Measurements from ENCODE around the gene FXYD3. TPM values are rescaled to one million over a fixed set of nuclear protein-coding genes. Genes with fewer than 3 reads are reported as not detected.

Gene FXYD3
- total RNA-seq, 4 donors from 2014 or later = 1.7 to 2.0 TPM; not detected in 2

- TF ChIP-seq, protein P1, sequence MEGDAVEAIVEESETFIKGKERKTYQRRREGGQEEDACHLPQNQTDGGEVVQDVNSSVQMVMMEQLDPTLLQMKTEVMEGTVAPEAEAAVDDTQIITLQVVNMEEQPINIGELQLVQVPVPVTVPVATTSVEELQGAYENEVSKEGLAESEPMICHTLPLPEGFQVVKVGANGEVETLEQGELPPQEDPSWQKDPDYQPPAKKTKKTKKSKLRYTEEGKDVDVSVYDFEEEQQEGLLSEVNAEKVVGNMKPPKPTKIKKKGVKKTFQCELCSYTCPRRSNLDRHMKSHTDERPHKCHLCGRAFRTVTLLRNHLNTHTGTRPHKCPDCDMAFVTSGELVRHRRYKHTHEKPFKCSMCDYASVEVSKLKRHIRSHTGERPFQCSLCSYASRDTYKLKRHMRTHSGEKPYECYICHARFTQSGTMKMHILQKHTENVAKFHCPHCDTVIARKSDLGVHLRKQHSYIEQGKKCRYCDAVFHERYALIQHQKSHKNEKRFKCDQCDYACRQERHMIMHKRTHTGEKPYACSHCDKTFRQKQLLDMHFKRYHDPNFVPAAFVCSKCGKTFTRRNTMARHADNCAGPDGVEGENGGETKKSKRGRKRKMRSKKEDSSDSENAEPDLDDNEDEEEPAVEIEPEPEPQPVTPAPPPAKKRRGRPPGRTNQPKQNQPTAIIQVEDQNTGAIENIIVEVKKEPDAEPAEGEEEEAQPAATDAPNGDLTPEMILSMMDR (IDR thresholded peaks at IDR 0.05; ENCODE audit: low read depth) = no peak
Measured at GRCh38 chr19:35108730-35109129, 6.9 kb upstream of the FXYD3 start.

DNA sequence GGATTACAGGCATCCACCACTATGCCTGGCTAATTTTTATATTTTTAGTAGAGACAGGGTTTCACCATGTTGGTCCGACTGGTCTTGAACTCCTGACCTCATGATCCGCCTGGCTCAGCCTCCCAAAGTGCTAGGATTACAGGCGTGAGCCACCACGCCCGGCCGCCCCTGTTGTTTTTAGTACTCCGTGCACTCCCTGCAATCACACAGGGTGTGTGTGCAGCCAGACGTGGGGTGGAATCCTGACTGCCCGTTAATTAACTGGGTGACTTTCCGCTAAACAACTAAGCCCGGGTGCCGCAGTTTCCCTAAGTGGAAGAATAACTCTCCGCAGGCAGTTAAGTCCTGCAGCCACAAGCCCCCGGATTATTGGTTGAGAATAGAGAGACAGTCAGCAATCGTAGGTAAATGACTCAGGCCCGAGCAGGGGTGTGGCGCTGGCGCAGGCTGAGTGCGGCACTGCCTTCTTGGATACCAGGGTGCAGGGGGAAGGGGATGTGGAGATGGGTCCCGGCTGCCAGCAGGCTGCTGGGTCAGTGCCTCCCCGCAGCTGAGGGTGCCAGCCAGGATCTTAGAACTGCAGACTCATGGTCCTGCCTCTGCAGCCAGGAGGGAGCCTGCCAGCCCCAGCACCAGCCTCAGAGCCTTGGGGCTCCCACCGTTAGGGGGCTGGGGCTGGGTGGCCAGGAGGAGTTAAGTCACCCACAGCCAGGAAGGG lies 6.1 kb upstream of the FXYD3 start:
- TF ChIP-seq, protein P1 (IDR thresholded peaks at IDR 0.05; ENCODE audit: low read depth) = no peak

DNA sequence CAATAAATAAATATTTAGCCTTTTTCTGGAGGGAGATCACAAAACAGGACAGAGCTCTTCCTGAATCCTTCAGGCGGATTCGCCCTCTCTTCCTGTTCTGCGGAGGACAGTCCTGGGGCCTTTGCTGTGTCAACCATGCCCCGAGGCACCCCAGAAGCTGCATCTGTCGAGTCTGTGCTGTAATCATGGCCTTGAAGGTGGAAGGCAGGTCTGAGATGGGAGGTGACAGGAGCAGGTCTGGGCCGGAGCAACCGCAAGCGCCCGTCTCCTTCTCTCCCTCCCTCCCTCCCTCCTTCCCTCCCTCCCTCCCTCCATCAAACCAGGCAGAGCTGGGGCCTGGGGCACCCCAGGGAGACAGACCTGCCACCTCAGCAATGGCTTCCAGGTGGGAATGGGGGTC lies 4.6 kb upstream of the FXYD3 start:
- TF ChIP-seq, protein P1 (IDR thresholded peaks at IDR 0.05; ENCODE audit: low read depth) = no peak

DNA sequence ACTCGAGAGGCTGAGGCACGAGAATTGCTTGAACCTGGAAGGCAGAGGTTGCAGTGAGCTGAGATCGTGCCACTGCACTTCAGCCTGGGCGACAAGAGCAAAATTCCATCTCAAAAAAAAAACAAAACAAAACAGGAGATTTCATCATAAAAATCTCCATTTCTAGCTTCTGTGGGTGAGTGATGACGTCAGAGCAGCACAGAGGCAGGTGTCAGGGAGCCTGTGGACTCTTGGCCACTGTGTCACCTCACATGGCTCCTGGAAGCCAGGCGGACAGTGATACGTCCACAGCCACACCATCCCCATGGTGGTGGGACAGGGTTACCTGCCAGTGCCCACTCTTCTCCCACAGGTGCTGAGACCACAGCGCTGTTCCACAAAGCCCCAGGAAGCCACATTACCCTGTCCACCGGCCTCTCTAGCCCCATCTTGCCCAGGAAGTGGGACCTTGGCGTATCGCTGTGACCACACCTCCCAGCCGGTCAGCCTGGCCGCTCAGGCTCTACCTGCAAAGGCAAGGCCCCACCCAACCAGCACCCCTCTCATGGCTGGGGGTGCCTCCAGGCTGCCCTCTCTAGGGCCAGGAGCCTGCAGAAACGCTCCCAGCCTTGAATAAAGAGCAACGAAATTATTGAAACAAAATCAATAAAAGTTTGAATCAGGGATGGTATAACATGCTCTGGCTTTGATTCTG lies 2.5 kb upstream of the FXYD3 start:
- TF ChIP-seq, protein P1 (IDR thresholded peaks at IDR 0.05; ENCODE audit: low read depth) = no peak

- TF ChIP-seq, protein P1 (IDR thresholded peaks at IDR 0.05; ENCODE audit: low read depth) = no peak
Measured at GRCh38 chr19:35114353-35115176, 1.1 kb upstream of the FXYD3 start.

DNA sequence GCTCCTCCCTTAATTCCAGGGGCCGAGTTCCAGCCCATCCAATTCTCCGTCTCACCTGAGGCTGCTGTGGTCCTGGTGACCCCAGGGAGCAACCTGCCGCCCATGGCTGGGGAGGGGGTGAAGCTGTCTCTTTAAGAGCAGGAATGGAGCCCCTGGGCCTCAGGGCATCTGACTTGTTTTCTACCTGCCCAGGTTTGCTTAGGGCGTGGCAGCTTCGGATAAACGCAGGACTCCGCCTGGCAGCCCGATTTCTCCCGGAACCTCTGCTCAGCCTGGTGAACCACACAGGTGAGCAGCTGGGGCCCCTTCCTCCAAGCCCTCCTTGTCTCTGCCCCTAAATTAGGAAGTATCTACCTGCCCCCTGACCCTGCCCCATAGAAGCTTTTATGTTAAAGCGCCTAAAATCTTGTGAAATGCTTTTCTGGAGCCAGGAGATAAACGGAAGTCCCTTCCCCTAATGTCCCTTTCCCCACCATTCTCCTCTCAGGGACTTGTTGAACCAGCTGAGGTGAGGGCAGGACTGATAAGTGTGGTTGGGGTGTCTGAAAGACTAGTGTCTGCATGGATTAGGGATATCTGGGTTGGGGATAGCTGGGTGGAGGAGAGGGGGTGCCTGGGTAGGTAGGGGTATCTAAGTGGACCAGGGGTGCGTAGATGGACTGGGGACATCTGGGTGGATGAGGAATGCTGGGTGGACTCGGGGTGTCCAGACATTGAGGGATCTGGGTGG lies 614 bp downstream of the FXYD3 start:
- TF ChIP-seq, protein P1 (IDR thresholded peaks at IDR 0.05; ENCODE audit: low read depth) = no peak

All from subcutaneous adipose tissue (tissue), 4 donors.